Activated CD4-positive, alpha-beta T cell treated with anti-CD3 and anti-CD28 coated beads for 4 hours (primary cell): ENCODE results near the gene ARL5B.
A peak's percentile ranks its signal among the peaks of the same experiment; 100 is the strongest.
"Not testable (repeated sequence)": the region's sequence is repeated elsewhere in the genome, so short reads cannot be mapped to it uniquely, and the experiment has no call there.

ENCODE experiments used
- DNase-seq, 2 donors: peaks; one replicate each; pipeline ENCODE4 v3.0.0-alpha.2; 2020

Gene ARL5B, protein sequence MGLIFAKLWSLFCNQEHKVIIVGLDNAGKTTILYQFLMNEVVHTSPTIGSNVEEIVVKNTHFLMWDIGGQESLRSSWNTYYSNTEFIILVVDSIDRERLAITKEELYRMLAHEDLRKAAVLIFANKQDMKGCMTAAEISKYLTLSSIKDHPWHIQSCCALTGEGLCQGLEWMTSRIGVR

DNA sequence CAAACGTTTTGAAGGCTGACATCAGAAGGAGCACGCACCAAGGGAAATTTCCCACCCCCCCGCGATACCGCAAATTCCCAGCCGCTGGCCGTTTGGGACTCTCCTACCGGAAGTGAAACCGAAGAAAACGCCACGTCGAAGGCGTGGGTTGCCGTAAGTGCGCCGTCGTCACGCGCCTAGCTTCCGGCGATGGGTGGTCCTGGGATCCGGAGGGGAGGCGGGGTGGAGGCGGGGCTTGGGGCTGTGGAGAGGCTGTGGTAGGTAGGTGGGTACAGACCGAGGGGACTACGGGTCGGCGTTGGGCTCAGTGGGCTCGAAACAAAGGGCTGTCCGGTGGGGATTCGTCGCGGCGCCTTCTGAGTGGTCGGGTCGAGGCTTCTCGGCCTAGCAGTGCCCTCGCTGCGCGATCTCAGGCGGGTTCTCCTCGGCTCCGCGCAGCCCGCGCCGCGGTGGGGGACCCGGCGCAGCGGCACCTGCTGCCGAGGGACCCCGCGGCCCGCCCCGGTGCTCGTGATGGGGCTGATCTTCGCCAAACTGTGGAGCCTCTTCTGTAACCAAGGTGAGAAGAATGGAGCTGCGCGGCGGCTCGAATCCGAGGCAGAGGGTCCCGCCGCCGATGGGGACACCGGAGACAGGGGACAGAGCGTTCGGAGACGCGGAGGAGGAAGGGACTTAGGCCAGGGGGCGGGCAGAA lies at the start of gene ARL5B:
Gene ARL5B, plus strand, starts transcription at position 307 of the 694 bp plus-strand sequence. Its CDS starts 207 bp downstream, at position 514.
- DNase-seq = peak; percentile 95 to 96

DNA sequence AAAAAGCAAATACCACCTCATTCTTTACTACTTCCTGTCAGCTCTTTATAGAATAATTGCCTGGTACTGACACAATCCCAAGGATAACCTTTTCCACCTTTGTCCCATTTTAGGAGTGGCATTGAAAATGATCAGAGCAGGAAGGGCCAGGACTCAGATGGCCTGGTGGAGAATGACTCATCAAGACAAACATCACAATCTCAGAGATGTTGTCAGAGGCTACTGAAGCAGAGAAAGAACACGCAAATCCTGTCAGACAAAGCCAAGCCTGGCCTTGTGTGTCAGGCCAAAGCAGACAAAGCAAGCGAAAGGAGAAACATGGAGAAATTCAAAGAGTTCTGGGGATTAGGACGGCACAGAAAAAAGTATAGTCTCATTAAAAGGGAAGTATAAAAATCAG lies 48.7 kb upstream of the ARL5B start:
- no peak for DNase-seq

DNA sequence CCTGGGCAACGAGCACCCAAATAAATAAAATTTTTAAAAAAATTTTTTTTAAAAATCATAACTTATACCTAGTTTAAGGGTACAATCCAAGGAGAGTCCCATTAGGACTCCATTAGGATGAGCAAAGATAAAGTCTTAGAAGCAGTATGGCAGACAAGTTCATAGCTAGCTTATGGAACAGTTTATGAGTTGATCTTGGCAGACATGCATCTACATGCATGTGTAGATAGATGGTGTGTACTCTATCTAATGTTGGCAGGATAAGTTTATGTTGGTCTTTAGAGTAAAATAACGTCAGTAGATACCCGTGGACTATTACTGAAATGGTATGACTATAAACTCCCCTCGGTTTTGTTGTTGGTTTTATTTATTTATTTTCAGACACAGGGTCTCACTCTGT lies 48.1 kb upstream of the ARL5B start:
- no peak for DNase-seq

DNA sequence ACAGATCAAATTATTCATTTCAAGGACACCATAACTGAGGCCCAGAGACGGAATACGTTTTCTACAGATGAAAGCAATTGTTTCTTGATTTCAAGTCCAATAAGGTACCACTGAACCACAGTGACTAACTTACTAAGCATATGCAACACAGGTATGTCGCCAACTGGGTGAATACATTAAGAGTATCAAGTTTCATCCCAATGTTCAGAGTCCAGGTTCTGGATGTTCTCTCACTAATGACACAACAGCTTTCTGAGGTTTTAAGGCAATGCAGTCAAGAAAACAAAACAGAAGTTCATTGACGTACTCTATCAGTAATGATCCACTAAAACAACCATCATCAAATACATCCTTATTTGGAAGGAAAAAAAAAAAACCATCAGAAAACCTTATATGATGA lies 43.6 kb upstream of the ARL5B start:
- DNase-seq = no peak

DNA sequence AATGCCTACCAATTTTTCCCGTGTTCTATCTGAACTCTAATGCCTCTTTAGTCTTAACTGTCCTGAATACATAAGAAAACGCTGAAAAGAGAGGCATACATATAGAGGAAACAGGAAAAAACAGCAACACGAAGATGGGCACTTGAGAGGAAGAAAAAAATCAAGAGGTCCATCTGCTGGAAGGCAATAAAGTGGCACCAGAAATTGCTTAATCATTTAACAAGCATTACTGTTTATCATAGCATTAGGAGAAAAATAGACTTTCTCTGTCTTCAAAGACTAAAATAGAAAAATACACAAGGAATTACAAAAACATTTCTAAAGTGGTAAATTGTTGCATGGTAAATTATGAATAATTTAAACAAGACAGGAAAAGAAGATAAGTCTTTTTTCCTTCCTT lies 42.9 kb upstream of the ARL5B start:
- no peak for DNase-seq

DNA sequence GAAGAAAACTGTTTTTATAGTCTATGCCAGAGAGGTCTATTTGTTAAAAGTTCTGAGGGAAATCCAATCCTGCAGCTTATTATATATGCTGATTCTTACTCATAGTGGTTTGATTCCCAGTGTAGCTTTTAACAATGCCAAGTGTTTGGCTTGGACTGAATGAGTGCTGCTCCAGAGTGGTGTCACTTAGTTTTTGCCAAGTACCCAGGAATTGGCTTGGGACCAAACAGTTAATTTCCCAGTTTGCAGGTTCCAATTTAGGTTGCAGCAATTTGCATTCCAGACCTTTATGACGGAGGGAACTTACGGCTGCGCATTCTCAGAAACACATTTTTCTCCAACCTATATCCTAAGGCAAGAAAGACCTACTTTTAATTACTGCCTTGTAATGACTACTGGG lies 40.2 kb upstream of the ARL5B start:
- DNase-seq = no peak

DNA sequence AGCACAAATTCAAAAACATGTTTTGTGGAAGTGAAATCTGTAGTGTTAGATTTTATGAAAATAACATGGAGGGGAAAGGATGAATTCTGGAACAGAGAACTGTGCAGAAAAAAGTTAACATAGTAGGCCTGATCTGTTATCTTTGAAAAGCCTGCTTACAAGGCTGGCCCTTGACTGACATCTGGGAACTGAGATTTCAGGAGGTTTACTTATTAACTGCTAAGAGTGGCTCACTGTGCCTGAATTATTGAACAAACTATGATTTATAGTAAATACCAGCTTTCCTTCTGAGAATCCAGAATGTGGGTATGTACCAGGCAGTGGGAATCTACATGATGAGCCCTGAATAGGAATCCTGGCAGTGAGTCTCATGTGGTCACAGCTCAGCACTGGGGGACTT lies 38.4 kb upstream of the ARL5B start:
- DNase-seq = no peak

DNA sequence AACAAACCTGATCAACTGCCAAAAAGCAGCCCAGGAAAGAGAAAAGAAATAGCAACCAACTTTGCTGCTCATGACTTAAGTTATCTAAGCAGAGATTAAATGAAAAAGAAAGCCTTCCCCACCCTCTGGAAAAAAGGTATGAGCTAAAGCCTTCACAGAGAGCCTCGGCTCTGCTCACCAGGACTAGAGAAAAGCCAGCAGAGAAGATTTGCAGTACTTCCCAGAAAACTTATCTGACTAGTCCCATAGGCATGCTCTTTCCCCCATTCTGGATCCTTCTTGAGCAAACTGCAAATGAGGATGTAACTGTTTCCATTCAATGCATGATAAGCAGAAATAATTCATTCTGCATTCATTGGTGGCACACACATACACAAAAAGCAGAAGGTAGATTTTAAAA lies 35.6 kb upstream of the ARL5B start:
- not testable (repeated sequence) for DNase-seq

DNA sequence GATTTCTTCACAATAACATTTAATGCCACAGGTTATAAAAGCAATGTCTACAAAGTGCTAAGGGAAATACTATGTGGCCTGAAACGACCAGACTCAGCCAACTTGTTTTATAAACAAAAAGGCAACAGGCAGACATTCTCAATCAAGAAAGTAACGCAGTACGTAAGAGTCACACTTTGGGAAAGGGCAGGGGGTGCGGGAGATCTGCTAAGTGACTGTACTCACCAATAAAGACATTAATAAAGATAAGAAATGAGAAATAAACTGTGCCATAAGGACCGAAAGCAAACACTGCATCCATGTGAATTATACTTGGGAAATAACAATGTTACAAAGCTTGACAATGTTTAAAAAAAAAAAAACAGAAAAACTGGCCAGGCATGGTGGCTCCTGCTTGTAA lies 33.3 kb upstream of the ARL5B start:
- no peak for DNase-seq

DNA sequence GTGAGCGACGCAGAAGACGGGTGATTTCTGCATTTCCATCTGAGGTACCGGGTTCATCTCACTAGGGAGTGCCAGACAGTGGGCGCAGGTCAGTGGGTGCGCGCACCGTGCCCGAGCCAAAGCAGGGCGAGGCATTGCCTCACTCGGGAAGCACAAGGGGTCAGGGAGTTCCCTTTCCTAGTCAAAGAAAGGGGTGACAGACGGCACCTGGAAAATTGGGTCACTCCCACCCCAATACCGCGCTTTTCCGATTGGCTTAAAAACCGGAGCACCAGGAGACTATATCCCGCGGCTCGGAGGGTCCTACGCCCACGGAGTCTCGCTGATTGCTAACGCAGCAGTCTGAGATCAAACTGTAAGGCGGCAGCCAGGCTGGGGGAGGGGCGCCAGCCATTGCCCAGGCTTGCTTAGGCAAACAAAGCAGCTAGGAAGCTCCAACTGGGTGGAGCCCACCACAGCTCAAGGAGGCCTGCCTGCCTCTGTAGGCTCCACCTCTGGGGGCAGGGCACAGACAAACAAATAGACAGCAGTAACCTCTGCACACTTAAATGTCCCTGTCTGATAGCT lies 31.7 kb upstream of the ARL5B start:
- peak; percentile 65 to 68 for DNase-seq

DNA sequence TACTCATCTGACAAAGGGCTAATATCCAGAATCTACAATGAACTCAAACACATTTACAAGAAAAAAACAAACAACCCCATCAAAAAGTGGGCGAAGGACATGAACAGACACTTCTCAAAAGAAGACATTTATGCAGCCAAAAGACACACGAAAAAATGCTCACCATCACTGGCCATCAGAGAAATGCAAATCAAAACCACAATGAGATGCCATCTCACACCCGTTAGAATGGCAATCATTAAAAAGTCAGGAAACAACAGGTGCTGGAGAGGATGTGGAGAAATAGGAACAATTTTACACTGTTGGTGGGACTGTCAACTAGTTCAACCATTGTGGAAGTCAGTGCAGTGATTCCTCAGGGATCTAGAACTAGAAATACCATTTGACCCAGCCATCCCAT lies 26.7 kb upstream of the ARL5B start:
- not testable (repeated sequence) for DNase-seq

DNA sequence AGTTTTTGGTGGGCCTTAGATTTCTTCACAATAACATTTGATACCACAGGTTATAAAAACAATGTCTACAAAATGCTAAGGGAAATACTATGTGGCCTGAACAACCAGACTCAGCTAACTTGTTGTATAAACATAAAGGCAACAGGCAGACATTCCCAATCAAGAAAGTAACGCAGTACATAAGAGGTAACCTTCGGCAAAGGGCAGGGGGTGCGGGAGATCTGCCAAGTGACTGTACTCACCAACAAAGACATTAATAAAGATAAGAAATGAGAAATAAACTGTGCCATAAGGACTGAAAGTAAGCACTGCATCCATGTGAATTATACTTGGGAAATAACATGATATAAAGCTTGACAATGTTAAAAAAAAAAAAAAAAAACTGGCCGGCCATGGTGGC lies 23.2 kb upstream of the ARL5B start:
- DNase-seq = no peak

DNA sequence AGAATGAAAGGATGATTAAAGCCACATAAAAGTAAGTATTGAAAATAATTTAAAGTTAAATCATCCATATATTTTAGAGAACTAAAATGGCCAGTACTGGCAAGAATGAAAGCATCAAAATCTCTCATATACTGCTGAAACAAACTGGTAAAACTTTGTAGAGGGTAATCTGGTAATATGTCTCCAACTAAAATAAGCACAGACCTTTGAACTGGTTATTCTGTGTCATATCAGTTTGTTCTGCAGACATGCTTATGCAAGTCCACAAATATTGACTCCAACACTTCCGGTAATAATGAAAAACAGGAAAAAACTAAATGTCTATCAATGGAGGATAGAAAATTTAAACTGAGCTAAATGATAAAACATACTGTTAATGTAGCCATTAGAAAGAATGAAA lies 21.8 kb upstream of the ARL5B start:
- DNase-seq = not testable (repeated sequence)

DNA sequence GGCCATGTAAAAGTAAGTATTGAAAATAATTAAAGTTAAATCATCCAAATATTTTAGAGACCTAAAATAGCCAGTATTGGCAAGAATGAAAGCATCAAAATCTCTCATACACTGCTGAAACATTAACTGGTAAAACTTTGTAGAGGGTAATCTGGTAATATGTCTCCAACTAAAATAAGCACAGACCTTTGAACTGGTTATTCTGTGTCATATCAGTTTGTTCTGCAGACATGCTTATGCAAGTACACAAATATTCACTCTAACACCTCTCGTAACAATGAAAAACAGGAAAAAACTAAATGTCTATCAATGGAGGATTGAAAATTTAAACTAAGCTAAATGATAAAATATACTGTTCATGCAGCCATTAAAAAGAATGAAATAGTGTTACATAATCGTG lies 19.5 kb upstream of the ARL5B start:
- not testable (repeated sequence) for DNase-seq

DNA sequence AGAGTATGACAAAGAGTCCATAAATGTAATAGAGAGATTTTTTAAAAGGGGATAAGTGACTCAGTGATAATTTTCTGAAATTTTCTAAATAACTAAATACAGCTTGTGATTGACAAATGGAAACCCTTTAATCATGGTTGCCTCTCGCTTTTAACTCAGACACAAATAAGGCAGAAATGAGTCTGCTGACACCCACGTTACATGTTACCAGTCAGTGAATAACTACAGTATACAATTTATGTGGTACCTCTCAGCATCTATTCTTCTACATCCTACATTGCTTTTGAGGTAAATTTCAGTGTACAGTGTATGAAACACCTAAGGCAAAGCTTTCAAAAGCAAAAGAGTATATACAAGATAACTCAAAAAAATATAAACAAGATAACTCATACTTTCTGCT lies 12.1 kb upstream of the ARL5B start:
- DNase-seq = no peak

DNA sequence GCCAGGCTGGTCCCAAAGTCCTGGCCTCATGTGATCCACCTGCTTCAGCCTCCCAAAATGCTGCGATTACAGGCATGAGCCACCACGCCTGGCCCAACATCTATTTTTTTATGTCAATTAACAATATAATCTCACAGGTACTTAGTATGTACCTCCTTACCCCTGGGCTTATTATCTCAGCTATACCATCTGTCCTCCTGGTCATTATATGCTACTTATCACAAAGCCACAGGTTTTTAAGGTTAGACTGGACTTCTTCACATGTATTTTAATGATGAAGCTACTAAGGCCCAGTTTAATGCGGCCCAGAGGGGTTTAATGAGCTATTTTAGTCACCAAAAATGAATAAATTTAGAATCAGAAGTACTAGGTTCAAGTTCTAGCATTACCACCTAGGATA lies 11.3 kb upstream of the ARL5B start:
- DNase-seq = no peak

DNA sequence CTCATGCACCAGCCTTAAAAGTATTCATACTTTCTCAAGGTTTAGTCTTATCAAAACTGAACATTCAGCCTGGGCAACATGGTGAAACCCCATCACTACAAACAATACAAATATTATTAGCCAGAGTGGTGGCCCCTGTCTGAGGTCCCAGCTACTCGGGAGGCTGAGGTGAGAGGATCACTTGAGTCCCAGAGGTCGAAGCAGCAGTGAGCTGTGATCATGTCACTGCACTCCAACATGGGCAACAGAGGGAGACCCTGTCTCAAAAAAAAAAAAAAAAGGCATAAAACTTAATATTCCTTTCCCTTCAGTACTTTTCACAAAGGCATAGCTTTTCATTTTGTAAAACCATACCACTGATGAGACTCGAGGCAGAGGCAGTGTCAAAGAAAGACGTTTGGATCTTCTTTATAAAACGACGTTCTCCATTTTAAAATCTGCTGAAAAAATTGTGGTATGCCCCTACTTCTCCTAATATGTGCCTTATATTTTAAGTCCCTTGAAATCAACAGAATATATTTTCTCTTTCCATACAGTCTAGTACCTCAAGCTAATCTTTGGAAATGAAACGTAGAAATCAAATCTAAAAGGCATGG lies 9.8 kb upstream of the ARL5B start:
- no peak for DNase-seq

DNA sequence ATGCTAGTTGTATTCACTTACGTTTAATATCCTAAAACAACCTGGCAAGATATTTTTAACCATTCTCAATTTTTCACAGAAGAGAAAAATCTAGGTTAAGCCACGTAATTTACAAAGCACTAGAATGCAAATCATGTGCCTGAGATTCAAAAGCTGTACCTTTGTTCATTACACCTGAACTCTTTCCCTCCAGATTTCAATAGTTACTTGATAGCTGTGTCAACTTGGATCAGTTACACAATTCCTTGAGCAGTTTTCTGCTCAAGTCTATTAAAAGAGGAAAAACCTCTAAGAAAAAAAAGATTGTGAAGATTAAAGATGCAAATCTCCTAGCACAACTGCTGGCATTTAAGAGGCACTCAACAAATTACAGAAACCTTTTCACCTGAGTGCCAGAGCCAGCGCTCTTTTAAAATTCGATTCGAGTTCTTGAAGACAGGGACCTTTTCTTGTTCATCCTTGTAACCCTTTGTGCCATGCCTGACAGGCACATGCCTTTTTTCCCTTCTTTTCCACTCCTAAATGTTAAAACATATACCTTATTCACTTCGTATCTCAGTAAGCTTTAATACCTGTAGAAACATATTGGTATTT lies 8.7 kb upstream of the ARL5B start:
- no peak for DNase-seq

DNA sequence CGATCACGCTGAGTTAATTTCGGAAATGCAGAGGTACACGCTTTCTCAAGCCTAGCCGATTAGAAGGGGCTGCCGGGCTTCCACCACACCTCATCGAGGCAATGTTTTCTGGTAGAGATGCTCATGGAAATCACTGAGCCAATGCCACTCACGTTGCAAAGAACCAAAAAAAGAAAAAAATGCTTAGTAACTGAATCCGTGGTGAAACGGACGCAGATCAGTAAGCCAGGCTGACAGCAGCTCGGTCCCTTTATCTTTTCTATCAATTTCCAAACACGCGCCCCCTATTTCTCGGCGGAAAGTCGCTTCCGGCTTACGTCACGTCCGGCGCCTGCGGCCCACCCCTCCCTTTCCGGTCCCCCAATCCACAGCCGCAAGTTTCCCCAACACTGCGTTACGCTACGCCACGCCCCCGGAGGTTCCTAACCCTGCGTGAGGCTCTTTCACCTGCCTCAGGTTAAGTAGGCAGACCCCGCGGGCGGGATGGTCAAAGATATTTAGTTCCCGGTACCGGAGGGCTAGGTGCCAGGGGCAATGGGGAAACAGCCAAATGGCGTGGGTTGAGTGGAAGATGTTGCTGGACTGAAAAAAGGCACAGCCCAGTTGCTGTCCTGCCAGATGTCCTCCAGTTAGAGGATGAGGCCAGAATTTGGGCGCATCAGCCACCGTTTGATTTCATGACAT lies 7.8 kb upstream of the ARL5B start, which contains the start of gene NSUN6:
Gene NSUN6, minus strand, starts transcription at position 264 of the 684 bp plus-strand sequence. CDS start 384 bp downstream, outside the sequence.
- peak; percentile 93 to 95 for DNase-seq

DNA sequence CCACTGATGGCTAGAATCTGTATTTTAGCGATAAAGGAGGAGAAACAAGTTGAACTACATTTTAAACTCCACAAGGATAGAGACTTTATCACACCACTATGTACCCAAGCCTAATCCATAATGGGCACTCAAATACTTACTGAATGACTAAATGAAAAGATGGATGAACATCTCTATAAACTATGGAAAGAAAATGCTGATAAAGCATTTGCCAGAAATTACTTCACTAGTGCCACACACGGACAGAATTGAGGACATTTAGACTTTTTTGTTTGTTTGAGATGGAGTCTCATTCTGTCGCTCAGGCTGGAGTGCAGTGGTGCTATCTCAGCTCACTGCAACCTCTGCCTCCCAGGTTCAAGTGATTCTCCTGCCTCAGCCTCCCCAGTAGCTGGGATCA lies 6.1 kb upstream of the ARL5B start:
- DNase-seq = no peak

DNA sequence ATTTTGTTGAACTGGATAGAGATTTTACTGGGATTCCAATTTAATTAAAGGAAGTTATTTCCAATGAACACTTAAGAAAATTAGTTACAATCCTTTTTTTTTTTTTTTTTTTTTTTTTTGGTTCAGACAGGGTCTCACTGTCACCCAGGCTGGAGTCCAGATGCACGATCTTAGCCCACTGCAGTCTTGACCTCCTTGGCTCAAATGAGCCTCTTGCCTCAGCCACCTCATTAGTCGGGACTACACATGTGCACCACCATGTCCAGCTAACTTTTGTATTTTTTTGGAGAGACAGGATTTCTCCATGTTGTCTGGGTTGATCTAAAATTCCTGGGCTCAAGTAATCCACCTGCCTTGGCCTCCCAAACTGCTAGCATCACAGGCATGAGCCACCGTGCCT lies 2.5 kb upstream of the ARL5B start:
- DNase-seq = no peak

DNA sequence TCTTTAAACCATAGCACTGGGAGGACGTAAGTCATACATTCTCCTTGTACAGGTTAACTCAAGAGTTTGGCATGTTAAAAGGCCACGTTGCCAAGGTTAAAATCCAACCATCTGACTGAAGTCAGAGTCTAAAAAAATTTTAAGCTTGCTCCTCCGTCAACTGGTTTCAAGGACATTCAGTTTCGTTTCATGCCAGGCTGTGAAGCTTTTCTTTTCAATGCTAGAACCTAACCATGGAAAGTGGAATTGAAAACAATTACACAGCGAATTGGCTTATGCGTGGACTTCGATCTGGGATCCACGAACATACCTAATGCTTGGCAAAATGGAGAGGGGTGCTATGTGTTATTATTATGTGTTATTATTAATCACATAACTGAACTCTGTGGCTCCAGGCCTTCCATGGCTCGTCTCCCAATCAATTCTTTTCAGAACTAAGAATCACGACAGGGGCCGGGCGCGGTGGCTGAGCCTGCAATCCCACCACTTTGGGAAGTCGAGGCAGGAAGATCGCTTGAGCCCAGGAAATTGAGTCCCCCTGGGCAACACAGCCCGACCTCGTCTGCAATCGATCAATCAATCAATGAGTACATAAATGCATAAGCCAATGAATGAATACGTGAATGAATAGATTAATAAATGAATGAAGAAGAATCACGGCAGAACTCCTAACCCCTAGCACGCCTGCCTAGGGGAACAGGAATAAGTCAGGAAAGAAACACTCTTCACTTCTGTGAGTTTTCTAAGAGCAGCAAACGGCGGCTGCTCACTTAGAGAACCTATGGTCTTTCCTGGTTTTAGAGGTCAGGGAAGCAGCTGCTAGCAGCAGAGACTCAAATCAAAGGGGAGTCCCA lies 733 bp upstream of the ARL5B start:
- peak; percentile 5 to 9 for DNase-seq
